ENCODE results near the gene ADAP2.

- no peak for TF ChIP-seq EZH2 (IDR thresholded peaks at IDR 0.05)
- no peak for TF ChIP-seq POLR2AphosphoS5 (IDR thresholded peaks at IDR 0.05; ENCODE audit: borderline replicate concordance, low read depth, low read length)
These were observed 27.5 kb upstream of the ADAP2 start for GRCh38 chr17:30894236-30894635.
